GM12891 (cell line): ENCODE data around the gene AEBP1.
A peak's percentile ranks its signal among the peaks of the same experiment; 100 is the strongest.

Experiments
- DNase-seq: peaks from one replicate; pipeline ENCODE4 v3.0.0; 2011; ENCODE audit warnings: low spot score; ENCODE audit not compliant: insufficient read length
- FAIRE-seq: peaks from 2 replicates; lab custom pipeline; 2011; peaks lifted over from hg19 to GRCh38; lab: Jason Lieb, UNC
- PAX5 ChIP-seq: IDR thresholded peaks from 2 replicates; pipeline ENCODE4 v1.6.1; 2011; ENCODE audit warnings: low read length, moderate library complexity, mild to moderate bottlenecking; ENCODE audit not compliant: insufficient read depth, severe bottlenecking
- POLR2A ChIP-seq: IDR thresholded peaks from 2 replicates; pipeline ENCODE4 v1.6.1; 2011; ENCODE audit warnings: low read depth, low read length, control low read depth
- POLR2AphosphoS5 ChIP-seq: IDR thresholded peaks from 2 replicates; pipeline ENCODE4 v1.6.1; 2011; ENCODE audit warnings: low read depth, low read length, control low read depth
- POU2F2 ChIP-seq: IDR thresholded peaks from 2 replicates; pipeline ENCODE4 v1.6.1; 2011; ENCODE audit warnings: low read depth, mild to moderate bottlenecking, control low read depth, low read length, moderate library complexity
- SPI1 ChIP-seq: IDR thresholded peaks from 2 replicates; pipeline ENCODE4 v1.6.1; 2011; ENCODE audit warnings: low read depth, low read length, control low read depth
- TAF1 ChIP-seq: IDR thresholded peaks from 2 replicates; pipeline ENCODE4 v1.6.1; 2011; ENCODE audit warnings: low read depth, low read length, control low read depth

Gene AEBP1

DNA sequence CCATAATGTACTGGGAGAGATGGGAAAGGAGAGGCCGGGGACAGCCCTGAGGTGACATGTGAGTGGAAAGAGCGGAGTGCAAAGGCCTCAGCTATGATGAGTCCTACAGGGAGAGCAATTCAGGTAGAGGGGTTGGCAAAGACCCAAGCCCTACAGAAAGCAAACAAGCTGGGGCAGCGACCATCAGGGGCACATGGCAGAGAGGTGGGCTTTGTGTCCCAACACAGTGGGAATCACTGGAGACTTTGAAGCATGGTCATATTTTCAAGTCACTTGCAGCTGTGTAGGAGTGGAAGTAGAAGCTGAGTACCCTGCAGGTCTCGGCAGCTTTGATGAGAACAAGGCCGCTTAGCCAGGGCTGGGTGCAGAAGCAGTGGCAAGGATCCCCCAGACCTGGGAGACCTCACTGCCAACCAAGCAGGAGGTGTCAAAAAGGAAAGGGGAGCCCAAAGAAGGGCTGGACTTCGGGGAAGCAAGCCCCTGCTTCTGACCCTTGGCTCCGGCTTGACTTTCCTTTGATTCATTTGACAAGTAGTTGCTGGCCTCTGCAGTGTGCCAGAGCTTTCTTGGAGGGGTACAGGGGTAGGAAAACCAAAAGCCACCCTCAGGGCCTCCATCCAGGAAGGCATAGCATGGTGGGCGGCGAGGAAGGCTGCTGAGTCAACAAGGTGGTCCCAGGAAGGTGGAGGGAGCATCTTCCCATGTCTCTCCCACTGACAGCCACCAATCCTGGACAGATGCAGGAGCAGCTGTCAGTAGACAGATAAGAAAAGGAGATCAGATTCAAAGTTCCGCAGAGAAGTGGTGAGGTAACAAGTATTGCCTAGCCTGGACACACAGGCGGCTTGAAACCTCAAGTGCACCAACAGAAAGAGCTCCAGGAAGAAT is 36.8 kb upstream of the AEBP1 start:
- FAIRE-seq: peak; percentile 60
- TF ChIP-seq SPI1: no peak
- peak; percentile 53 for TF ChIP-seq POU2F2
- DNase-seq: no peak

DNA sequence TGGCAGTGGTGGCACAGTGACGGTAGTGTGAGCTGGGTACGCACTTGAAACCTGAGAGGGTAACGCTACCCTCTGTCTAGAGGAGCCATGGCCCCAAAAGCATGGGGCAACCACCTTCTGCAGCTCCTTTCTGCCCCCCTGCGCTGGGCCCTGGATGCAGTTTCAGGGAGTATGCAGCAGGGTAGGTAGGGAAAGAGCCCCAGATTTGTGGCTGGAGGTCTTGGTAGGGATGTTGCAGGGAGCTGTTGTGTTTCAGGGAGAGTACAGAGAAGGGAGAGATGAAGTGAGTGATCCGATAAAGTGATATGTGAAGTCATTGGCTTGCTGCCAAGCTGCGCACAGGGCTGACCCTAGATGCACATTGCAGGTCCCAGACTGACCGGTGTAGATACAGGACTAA is 36.1 kb upstream of the AEBP1 start:
- DNase-seq: no peak
- TF ChIP-seq POU2F2 (no peak; the same call in 1 of the 2 replicates), POLR2AphosphoS5 (peak; percentile 58; the same call in 1 of the 2 replicates)
- peak; percentile 28 for FAIRE-seq

DNA sequence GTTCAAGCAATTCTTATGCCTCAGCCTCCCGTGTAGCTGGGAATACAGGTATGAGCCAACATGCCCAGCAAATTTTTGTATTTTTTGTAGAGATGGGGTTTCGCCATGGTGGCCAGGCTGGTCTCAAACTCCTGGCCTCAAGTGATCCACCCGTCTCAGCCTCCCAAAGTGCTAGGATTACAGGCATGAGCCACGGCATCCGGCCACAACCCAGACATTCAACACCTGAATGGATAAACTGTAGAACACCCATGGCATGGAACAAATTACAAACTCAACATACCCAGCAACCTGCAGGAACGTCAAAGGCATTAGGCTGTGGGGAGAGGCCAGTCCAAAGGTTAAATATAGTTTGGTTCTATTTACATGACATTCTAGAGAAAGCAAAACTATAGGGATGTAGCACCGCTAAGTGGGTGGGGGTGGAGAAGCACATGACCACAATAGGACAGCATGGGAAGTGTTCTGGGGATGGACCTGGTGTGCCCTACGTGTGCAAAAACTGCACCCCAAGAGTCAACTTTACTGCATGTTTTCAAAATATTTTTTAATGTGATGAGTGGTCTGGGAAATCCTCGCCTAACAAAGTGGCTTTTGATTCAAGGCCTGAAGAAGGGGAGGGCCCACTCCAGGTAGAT is 32.3 kb upstream of the AEBP1 start:
- DNase-seq (no peak), FAIRE-seq (peak; percentile 66)
- TF ChIP-seq PAX5 (no peak), POLR2AphosphoS5 (no peak), TAF1 (no peak), SPI1 (no peak), POLR2A (no peak), POU2F2 (no peak; the same call in 1 of the 2 replicates)

DNA sequence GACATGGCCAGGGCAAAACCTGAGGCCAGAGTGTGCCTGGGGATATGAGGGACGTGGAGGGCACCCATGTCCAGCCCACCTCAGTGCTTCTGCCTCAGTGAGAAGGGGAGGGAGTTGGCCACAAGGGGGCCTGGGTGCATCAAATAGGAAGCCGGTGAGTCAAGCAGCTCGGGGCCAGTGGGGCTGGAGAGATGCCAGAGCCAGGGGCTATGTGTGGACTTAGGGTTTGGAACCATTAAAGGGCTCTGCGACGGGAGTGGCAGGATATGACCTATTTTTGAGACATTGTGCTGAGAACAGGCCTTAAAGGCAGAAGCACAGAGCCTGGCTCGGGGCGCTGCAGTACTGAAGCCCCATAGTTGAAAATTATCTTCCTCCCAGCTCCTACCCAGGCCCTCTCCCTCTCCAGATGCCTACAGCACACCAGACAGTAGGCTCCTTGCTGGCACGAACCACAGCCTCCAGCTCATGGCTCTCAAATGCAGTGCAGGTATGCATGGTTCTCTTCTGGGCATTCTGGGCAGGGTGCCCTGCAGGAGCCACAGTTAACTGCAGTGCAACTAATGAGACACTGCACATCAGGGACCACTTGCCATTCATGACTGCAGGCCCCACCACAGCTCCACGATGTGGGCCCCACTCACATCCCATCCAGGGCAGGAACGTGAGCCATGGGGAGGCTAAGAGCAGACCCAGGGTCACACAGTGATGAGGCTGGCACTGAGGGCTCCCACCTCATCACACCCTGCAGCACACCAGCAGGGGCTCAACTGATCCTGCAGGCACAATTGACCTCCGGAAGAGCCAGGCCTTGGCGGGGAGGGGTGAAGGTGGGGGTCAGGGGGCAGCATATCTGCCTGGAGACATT is 31.5 kb upstream of the AEBP1 start:
- DNase-seq (peak; percentile 53), FAIRE-seq (peak; percentile 23)
- peak; percentile 64 for TF ChIP-seq POLR2AphosphoS5
- no peak for TF ChIP-seq SPI1
- TF ChIP-seq POU2F2: peak; percentile 67; the same call in 1 of the 2 replicates
- peak; percentile 51; the same call in 1 of the 2 replicates for TF ChIP-seq POLR2A

DNA sequence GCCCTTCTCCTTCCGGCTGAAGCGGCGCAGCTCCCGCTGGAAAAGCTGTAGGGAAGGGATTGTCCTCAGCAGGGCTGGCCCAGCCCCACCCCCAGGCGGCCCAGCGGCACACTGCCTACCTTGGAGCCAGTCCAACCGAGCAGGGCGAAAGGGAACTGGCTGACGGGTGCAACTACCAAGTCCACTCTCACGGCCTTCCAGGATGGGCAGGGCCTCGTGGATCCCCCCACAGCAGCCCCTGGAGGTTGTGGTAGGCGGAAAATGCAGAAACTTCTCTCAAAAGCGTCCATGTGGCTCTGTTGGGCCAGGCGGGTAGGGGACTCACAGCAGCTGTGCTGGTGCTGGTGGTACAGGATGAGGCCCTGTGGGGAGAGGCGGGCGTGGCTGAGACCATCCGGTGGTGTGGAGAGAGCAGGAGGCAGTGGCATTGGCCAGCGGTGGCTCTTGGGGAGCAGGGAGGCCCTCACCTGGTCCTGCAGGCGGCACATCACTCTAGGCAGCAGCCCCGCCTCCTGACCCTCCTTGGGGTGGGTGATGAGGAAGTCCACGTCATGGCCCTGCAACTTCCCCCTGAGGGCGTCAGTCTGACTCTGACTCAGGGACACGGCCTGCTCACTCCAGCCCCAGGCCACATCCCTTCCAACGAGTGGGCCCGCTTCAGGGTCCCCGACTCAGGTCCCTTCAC is 30.3 kb upstream of the AEBP1 start:
- DNase-seq (peak; percentile 76), FAIRE-seq (peak; percentile 63)
- peak; percentile 69 for TF ChIP-seq SPI1
- no peak for TF ChIP-seq POU2F2
- 0 out of 2 replicates have a peak, but pooled peaks have one; percentile 40 for TF ChIP-seq POLR2AphosphoS5
- TF ChIP-seq POLR2A: peak; percentile 67
- no peak for TF ChIP-seq PAX5
- no peak for TF ChIP-seq TAF1

DNA sequence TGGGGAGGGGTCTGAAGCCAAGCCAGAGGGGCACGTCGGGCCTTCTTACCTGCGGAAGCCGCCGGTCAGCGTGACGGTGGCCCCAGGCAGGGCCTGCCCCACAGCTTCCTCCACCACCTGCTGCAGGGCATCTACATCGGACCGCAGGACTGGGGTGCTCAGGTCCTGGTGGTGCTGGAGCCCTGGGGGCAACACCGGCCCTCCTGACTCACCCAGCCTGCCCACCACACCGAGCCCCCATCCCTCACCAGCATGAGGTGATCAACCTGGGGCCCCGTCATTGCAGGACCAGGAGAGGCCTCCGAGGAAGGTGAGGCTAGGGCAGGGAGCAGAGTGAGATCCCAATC is 29.8 kb upstream of the AEBP1 start:
- DNase-seq: no peak
- TF ChIP-seq POLR2AphosphoS5 (no peak), PAX5 (no peak), SPI1 (no peak), TAF1 (no peak), POLR2A (no peak), POU2F2 (no peak)
- FAIRE-seq: no peak

DNA sequence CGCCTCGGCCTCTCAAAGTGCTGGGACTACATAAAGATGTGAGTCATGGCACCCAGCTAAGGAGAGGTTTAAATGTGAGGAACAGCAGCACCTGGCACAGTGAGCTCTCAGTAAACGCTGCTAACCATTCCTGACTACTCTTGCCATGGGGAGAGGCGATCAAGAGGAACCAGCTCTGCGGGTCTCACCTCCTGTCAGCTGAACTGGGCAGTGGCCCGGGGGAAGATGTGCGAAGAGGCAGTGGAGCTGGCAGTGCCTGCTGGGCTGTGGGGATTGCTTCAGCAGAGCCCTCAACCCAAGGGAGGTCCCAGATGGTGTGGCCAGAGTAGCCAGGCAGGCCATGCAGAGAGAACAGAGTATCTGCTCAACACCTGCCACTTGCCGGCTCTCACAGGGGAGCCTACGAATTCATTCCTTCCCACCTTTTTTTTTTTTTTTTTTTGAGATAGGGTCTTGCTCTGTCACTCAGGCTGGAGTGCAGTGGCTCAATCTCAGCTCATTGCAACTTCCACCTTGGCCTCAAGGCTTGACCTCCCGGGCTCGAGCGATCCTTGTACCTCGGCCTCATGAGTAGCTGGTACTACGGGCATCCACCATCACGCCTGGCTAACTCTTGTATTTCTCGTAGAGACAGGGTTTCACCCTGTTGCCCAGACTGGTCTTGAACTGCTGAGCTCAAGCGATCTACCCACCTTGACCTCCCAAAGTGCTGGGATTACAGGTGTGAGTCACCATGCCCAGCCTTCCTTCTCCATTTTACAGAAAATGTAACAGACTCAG is 28.7 kb upstream of the AEBP1 start:
- DNase-seq (no peak), FAIRE-seq (no peak)

DNA sequence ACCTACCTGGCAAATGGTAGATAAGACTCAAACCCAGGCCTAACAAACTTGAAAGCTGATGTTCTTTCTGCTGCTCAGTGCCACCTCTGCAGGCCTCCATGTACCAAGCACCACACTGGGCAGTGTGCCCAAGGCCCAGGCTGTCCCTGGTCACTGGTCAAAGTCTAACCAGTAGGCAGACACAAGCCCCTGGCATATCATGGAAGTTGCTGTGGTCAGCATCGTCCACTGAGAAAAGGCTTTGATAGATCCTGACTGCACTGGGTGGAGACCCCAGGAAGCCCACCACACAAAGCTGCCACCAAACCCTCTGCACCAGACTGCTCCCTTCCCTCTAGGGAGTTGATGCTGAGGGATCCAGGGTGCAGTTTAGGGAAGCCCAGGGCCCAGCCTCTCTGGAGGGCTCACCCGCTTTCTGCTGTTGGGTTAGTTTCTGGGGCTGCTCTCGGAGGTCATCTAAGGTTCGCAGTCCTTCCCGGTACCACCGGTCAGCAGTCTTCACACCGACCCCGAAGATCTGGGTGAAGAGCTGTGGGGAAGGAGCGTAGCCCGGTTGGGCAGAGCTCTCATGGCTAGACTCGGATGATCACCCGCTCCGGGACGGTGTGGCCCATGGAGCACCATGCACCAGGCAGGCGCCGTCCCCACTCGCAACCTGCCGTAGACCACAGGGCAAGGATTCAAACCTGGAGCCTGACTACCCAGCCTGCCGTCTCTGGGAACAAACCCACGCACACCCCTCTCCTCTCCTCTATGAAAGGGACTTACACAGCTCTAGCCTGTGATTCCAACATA is 27.8 kb upstream of the AEBP1 start:
- DNase-seq (no peak), FAIRE-seq (no peak)
- TF ChIP-seq POLR2A: no peak
- no peak for TF ChIP-seq POLR2AphosphoS5

More for the DNA sequence above, 28.7 kb upstream of the AEBP1 start:
- no peak for TF ChIP-seq PAX5
- TF ChIP-seq SPI1: no peak
